ENCODE results near the gene PSMB2.
A peak's percentile ranks its signal among the peaks of the same experiment; 100 is the strongest.

Gene PSMB2

GRCh38 chr1:35644204-35644603, 2.9 kb upstream of the PSMB2 start:
- no peak overlapping the region for H3K27ac ChIP-seq
- no peak for TF ChIP-seq CTCF (conservative IDR thresholded peaks at IDR 0.05)

GRCh38 chr1:35642471-35642955, 1.2 kb upstream of the PSMB2 start:
- 0 out of 2 replicates have a peak, but pooled peaks have one; percentile 12 for TF ChIP-seq CTCF (conservative IDR thresholded peaks at IDR 0.05)
- peak overlapping the region; percentile 87 for H3K27ac ChIP-seq

- H3K27ac ChIP-seq: peak overlapping the region; percentile 87
- no peak for TF ChIP-seq CTCF (conservative IDR thresholded peaks at IDR 0.05)
Measured at GRCh38 chr1:35640380-35641232, 720 bp downstream of the PSMB2 start.

GRCh38 chr1:35637401-35637809, 3.9 kb downstream of the PSMB2 start:
- TF ChIP-seq CTCF (conservative IDR thresholded peaks at IDR 0.05): no peak
- peak overlapping the region; percentile 76 for H3K27ac ChIP-seq

GRCh38 chr1:35633547-35633946, 7.8 kb downstream of the PSMB2 start:
- TF ChIP-seq CTCF (conservative IDR thresholded peaks at IDR 0.05): no peak
- no peak overlapping the region for H3K27ac ChIP-seq

- no peak overlapping the region for H3K27ac ChIP-seq
- TF ChIP-seq CTCF (conservative IDR thresholded peaks at IDR 0.05): no peak
Measured at GRCh38 chr1:35631396-35631795, 9.9 kb downstream of the PSMB2 start.

GRCh38 chr1:35629051-35629450, 12.3 kb downstream of the PSMB2 start:
- no peak for TF ChIP-seq CTCF (conservative IDR thresholded peaks at IDR 0.05)
- peak overlapping the region; percentile 51 for H3K27ac ChIP-seq
